Measurements from ENCODE around the gene TMEM198.

TMEM198 gene

DNA sequence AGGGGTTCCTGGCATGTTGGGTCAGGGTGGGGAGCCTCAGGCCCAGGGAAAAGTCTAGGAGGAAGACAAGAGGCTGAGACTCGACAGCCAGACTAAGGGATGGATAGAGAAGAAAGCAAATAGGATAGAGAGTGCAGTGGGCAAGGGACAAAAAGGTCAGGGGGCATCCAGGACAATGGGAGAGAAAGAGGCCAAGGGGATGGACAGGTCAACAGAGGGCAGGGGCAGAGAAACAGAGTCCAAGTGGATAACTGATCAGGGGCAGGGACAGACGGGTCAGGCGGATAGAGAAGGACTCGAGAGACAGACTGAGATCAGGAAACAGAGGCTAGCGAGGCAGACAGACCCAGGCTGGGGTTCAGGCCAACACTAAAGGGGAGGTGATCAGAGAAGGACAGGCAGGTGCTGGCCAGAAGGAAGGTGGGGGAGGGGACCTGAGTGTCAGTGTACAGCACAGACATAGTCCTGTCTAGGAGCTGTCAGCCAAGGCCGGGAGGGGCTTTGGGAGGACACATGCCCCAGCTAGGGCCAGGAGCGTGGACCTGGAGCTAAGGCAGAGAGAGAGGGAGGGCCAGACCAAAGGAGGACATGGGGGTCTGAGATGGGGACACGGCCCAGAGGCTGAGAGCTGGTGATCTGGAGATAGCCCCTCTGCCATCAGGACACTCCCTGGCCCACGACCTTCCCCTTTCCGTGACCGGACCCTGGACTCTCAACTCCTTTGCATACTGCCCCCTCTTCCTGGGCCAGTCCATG lies 17.3 kb upstream of the TMEM198 start:
- FAIRE-seq: no peak

DNA sequence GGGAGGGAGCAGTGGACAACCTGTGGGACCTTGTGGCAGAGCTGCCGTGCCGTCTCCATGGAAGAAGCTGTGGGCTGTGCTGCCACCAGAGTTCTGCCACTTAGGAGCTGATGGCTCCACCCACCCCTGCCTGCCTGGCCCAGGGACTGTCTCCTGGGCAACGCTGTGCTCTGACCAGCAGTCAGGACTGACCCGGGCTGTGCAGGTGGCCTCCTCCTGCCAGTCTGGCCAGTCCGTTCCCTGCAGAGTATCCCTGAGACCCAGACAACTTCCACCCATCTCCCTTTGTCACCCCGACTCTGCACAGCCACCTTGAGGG lies 16.8 kb upstream of the TMEM198 start:
- no peak for FAIRE-seq

DNA sequence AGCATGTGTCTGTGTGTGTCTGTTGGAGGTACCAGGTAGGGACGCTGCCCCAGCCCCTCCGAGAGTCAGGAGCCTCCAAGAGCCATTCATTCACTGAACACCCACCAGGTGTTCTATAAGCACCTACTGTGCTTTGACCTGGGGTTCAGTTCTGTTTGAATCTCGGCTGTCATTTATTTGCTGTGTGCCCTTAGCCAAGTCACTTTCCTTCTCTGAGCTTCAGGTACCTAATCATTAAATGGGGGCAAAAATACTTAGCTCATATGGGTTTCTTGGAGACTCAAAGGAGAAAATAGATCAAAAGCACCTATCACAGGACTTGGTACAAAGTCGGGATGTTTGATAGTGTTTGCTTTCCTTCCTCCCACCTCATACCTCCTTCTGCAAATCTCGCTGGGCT lies 16.4 kb upstream of the TMEM198 start:
- no peak for FAIRE-seq

DNA sequence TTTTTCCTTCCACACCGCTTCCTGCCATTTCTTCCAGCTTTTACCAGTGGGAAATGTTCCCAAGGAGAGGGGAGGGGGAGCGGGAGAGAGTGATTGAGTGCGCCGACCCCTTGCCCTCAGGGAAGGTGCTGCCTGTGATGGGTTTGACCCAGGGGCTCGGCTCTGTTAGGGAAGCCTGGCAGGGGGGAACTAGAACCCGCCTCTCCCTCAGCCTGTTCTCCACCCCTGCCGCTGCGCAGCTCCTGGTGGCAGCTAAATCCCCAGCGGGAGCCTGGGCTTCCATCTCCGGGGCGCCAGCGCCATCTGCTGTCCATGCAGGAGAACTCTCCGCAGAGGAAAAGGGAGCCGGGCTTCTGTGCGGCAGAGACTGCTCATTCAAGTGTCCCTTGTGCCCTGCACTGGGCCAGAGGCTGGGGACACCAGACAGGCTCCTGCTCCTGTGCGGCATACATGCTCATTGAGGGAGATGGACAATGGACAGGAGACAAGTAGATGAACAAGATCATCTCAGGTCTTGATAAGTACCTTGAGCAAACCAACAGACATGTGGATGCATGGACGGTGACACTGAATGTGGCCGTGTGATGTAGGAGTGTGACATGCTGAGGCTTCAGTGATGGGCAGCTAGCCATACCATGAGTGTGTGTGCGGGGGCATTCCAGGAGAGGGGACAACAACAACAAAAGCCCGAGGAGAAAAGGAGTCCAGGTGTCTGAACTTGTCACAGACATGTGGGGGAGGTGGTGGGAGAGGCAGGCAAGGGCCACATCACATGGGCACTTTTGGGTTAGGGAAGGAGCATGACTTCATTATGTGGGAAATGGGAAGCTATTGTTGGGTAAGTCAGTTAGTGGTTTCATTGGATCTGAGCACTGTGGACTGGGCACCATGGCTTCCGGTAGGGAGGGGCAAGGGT lies 13.5 kb upstream of the TMEM198 start:
- FAIRE-seq: no peak

DNA sequence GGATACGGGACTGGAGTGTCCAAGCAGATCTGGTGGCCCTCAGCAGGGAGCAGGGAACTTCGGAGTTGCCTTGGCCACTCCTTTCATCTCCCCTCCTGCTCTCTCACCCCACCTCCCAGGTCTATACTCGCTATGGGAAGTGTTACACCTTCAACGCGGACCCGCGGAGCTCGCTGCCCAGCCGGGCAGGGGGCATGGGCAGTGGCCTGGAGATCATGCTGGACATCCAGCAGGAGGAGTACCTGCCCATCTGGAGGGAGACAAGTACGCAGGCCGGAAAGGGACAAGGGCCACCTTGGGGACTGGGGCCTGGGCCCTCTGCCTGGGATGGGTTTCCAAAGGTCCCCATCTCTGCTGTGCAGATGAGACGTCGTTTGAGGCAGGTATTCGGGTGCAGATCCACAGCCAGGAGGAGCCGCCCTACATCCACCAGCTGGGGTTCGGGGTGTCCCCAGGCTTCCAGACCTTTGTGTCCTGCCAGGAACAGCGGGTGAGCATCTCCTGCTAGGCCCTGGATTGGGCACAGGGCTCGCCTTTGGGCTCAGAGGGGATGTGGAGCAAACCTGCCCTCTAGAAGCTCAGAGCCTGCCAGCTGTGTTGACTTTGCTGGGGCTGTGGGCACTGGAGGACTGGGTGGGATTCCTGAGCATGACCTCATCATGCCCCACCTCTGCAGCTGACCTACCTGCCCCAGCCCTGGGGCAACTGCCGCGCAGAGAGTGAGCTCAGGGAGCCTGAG lies 12.0 kb upstream of the TMEM198 start:
- FAIRE-seq: no peak

DNA sequence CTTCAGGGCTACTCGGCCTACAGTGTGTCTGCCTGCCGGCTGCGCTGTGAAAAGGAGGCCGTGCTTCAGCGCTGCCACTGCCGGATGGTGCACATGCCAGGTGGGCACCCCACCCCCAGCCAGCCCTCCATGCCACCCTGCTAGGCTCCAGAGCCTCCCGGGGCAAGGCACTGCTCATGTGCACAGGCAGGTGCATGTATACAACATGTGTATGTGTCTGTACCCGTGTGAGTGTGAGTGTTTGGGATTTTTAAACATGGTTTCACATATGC lies 11.5 kb upstream of the TMEM198 start:
- FAIRE-seq: no peak

DNA sequence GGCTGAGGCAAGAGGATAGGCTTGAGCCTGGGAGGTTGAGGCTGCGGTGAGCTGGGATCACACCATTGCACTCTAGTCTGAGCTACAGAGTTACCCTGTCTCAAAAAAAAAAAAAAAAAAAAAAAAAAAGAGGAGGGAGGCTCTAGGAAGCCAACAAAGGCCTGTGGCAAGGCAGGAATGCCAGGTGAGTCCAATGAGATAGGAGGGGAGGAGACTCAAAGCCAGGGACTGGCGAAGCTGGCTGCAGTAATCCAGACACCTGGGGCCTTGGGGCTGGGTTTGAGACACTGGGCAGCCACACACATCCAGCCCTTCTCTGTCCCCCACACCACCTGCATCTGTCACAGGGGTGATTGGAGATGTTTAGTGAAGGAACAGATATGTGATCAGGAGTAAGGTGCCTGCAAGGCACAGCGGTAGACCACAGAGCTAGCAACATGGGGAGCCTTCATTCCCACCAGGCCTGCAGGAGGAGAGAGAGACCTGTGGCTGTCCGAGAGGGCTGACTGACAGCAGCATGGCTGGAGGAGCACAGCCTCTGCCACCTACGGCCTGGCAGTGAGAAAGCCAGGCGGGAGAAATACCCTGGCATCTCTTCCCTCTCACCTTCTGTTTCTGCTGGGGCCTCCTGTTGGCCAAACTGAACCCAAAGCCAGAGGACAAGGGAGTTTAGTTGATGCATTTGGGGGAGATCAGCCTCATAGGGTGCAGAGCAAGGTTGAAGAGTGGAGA lies 9.7 kb upstream of the TMEM198 start:
- FAIRE-seq: no peak

DNA sequence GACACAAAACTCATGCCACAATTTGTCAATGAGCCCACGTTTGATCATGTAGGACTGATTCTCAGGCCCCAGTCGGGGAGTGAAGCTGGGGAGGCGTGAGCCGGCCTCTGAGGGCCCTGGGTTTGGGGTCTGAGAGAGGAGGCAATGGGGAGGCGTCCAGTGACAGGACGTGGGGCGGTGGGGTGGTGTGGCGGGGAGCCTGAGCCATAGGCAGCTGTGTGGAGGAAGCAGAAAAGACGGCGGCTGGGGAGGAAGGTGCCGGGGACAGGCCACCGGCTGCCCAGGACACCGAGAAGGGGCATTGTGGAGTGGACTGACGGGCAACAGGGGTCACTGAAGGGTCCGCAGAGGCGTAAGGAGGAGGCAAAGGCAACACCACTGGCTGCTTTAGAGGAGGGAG lies 7.4 kb upstream of the TMEM198 start:
- FAIRE-seq: no peak

DNA sequence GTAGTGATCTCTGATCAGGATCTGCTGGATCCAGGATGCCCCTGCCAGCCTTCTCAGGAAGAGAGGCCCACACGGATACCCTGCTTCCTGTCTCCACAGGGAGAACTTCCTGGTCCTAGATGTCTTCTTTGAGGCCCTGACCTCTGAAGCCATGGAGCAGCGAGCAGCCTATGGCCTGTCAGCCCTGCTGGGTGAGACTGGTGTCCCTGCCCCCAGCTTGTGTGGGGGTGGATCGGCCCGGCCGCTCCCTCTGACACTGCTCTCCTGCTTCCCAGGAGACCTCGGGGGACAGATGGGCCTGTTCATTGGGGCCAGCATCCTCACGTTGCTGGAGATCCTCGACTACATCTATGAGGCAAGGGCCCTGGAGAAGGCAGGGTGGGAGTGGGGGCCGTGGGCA lies 6.9 kb upstream of the TMEM198 start:
- FAIRE-seq: no peak

DNA sequence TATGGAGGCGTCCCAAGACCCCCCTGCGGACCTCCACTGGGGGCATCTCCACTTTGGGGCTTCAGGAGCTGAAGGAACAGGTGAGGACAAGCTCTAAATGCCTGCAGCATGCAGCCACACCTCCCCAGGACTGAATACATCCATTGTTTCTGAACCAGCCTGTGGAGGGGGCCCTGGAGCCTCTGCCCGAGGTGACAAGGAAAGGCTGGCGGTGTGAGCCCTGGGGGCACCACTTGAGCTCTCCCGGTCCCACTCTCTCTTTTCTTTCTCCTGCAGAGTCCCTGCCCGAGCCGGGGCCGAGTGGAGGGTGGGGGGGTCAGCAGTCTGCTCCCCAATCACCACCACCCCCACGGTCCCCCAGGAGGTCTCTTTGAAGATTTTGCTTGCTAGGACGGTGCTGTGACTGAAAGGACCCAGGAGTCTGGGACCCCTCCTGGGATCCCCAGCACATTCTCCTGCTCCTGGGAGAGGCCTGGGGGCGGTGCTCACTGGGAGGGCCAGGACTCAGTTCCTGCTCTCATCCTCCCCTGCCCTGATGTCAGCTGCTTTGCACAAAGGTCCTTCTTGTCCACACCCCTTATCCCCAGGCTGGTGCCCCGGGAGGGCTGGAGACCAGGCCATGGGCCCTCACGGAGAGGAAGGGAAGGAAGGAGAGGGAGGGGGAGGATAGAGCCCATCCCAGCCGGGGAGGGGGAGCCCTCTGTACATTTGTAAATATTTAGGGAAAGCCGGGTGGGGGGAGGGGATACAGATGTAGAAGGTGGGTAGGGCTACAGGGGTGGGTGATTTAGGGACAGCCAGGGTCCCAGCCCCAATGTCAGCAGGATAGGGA lies 6.0 kb upstream of the TMEM198 start:
- FAIRE-seq: no peak

DNA sequence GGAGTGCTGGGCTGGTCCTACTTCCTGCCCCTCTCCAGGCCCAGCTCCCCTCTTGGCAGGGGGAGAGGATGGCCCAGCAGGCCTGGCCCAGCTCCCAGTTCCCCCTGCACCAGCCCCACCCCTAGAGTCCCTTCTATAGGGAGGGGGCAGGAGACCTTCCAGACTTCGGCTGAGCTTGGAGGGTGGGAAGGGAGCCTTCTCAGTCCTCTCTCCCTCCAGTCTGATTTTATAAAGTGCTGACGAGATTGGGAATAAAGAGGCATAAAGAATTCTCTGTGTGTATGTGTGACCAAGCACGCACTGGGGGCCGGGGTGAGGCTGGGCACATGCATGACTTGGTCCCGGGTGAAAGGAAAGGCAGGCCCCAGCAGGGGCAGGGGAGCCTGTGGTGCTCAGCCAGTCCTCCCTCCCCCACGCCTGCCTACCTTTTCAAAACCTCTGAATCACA lies 5.3 kb upstream of the TMEM198 start:
- FAIRE-seq: no peak

DNA sequence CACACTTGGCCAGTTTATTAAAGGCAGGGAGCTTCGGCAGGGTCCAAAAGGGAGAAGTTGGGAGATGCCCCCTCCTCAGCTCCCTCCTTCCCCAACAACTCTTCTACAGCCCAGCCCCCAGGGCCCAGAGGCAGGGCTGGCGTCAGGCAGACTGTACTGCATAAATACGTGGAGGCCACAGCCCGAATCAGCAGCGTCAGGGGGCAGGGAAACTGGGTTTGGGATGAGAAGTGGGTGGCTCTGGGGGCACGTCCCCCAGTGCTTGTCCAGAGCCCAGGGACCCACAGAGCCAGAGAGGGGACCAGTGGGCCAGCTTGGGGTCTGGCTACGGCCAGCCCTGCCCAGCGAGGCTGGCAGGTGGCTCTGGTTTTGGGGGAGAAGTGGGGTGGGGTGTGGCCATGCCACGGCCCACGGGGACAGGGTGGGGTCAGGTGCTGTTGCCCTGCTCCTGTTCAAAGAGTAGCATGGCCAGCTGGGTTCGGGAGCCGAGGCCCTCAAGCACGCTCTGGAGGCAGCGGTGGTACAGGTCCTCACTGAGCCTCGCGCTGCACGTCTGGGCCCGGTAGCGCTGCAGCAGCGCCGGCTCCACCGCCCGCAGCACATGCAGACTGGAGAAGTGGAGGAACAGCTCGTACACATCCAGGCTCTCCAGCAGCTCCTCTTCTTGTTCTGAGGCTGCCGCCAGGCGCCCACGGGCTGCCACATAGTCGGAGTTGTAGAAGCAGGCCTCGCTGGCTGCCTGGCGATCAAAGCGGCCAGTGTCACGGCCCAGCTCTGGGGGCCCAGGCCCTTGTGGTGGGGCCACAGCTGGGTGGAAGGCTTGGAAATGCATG lies 4.7 kb upstream of the TMEM198 start:
- no peak for FAIRE-seq

DNA sequence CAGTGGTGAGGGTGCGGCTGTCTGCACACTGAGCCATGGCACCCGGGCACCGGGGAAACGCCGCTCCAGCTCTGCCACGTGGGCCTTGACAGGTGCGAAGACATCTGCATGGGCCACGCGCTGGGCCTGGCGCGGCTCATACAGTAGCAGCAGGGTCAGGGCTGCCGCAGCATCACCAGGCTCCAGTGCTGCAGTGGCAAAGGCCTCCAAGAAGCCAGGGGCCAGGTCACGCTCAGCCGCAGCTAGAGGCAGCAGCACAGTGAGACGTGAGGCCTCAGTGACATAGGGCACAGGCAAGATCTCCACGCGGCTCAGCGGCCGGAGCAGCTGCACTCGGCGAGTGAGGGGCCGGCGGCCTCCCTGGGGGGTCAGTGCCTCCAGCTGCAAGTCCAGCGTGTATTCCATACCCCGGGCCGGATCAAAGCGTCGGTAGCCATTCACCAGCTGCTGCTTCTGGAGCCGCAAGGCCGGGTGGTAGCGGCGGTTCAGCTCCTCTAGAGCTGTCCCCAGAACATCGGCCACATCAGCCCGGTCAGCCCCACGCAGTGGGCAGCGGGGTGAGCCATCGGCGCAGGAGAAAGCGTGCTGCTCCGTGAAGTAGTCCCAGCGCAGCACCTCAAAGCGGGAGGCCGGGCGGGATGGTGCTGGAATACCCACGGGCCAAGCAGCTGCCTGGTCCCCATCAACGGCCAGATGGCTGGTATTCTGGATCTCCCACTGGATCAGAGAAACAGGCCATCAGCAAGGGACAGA lies 3.7 kb upstream of the TMEM198 start:
- no peak for FAIRE-seq

DNA sequence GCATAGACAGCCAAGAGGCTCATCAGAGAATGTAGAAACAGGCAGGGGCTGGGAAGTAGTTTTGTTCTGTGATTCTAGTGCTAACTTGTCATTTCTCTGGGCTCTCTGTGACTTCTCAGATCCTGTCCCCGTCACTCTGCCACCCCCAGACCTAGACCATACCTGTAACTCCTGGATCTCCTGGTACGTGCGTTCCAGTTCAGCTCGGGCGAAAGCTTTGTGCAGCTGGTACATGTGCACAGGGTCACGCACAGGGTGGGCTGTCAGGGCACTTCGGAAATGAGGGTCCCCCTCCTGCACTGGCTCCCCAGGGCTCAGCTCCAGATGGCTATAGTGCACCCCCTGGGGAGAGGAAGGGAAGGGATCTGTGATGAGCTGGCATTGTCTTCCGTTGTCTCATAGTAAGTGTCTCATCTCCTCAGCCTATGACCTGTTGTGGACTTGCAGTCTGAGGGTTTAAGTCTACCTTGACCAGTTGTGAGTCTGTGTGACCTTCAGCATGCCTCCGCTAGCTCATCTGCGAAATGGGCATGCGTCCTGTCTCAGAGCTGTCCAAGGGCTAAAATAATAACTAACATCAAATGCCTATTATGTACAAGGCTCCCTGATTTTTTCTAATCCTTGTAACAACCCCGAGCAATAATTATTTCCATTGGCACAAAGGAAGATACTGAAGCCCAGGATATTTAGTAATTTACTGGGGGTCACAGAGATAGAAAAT lies 2.9 kb upstream of the TMEM198 start:
- FAIRE-seq: no peak

DNA sequence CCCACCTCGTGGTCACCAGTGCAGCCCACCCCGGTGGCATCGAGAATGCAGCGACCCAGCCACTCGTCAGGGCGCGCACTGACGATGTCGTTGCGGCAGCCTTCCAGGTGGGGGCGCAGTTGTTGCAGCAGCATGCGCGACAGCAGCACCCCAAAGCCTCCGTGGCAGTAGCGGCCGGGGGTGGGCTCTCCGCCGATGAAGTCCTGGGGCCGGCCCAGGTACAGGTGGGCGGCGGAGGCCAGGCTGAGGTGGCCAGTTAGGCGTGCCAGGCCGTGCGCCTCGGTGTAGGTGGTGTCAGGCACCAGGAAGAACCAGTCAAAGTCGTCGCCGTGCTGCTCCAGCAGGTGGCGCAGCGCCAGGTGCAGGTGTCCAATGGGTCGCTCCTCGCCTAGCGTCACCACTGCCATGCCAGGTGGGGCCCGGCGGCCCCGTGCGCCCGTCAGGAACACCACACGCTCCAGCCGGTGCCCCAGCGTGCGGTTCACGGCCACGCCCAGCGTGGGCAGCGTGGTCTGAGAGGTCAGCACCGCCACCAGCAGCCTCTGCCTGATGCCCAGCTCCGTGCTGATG lies 2.1 kb upstream of the TMEM198 start:
- FAIRE-seq: no peak

DNA sequence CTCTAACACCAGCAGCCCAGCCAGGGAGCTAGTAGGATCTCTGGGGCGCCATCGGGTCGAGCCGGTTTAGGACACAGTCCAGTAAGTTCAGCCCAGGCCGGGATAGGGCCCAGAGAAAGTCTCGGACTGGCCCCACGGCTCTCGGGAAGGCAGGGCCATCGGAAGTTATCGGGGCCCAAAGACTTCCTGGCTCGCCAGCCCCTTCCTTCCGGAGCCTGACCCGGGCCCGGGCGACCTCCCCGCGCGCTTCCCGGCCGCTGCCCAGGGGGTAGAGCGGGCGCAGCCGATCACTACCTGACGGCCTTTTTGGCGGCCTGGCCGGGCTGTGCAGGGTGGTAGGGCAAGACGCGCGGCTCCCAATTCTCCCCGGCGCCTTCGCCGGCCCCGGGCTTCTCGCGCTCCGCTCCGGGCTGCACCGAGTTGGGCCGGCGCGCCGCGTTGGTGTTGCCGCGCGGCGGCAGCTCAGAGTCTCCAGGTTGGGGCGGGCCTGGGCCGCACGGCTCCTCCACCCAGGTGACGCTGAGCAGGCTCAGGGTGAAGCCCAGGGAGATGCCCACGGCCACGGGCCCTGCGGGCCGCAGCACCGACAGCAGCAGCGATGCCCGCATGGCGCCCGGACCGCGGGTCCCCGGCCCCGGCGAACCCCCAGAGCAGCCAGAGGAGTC lies 765 bp upstream of the TMEM198 start:
- FAIRE-seq: no peak

DNA sequence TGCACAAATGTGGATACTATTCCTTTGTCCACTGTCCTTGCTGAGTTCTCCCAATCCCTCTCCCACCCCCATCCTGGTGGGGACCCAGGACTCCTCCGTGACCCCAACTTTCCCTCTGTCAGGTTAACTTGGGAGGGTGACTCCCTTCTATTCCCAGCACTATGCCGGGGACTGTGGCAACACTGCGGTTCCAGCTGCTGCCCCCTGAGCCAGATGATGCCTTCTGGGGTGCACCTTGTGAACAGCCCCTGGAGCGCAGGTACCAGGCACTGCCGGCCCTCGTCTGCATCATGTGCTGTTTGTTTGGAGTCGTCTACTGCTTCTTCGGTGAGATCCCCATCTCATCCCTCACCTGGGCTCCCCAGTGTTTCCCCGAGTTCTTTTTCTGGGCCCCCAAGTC lies 739 bp downstream of the TMEM198 start:
- FAIRE-seq: no peak

DNA sequence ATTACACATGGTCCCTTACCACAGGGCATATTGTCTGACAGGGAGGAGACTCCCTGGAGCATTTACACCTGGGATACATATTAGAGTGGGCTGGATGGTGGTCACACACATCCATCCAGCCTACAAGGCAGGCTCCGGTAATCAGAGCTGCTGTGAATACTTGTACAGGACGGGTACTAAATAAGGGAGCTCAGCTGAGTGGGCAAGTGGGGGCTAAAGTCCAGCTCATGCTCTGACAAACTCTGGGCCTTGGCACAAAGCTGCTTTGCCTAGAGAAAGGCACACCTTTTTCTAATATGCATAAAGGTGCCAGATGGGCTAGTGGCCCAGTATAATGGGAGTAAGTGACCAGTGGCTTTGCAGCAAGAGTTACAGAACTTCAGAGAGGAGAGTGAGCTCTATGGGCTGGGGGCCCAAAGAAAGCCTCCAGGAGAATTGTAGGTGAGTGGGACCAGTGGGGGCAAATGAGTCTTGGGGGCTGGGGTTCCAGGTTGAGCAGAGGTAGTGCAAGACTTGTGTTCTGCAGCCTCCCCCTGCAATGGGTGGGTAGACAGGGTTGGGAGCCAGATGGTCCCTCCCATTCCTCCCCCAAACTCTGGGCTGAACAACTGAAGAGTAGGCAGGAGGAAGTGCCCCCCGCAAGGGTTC lies 1.6 kb downstream of the TMEM198 start:
- FAIRE-seq: no peak
